GM12864 (cell line): Measurements from ENCODE around the gene GALNT18.

ENCODE experiments used
- DNase-seq: peaks from one replicate; pipeline ENCODE4 v3.0.0-alpha.2; 2011; ENCODE audit warnings: low read depth
- H3K4me3 ChIP-seq: 2 replicates; pipeline ENCODE4 v1.5.1; 2011; ENCODE audit warnings: mild to moderate bottlenecking, low read depth, low read length, control low read depth
- TF ChIP-seq, protein P1 (sequence below): IDR thresholded peaks from 2 replicates; pipeline ENCODE4 v1.5.1; 2011; ENCODE audit warnings: low read depth, mild to moderate bottlenecking, moderate library complexity, low read length, control low read depth, inconsistent platforms; ENCODE audit errors: missing control alignments

GALNT18 gene

DNA sequence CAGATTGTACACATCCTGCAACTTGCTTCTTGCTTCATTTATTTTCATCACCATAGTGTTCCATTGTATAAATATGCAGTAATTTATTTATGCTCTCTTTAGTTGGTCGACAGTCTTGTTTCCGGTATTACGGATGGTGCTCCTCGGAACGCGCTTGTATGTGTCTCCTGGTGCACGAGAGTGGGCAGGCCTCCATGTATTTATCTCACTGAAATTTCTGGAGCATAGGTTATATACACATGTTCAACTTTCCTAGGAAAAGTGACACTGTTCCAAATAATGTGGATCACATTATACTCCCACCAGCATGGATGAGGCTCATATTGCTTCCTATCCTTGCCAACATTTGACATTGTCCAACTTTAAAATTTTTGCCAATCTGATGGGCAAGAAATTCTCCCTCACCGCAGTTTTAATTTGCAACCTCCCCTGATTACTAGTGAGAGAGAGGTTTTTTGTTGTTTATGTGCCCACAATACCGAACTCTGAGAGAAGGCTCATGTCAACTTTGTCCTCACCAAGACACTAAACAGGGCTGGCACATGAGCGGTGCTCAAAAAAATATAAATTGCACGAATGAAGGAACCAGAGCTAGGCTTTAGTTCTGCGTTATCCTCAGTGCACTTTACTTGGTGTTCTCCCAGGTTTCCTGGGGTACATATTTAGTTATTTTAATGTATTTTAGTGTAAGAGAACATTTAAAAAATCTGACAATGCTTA lies 272.5 kb downstream of the GALNT18 start:
- no peak overlapping the region for H3K4me3 ChIP-seq
- DNase-seq, result no peak
- TF ChIP-seq, protein P1, sequence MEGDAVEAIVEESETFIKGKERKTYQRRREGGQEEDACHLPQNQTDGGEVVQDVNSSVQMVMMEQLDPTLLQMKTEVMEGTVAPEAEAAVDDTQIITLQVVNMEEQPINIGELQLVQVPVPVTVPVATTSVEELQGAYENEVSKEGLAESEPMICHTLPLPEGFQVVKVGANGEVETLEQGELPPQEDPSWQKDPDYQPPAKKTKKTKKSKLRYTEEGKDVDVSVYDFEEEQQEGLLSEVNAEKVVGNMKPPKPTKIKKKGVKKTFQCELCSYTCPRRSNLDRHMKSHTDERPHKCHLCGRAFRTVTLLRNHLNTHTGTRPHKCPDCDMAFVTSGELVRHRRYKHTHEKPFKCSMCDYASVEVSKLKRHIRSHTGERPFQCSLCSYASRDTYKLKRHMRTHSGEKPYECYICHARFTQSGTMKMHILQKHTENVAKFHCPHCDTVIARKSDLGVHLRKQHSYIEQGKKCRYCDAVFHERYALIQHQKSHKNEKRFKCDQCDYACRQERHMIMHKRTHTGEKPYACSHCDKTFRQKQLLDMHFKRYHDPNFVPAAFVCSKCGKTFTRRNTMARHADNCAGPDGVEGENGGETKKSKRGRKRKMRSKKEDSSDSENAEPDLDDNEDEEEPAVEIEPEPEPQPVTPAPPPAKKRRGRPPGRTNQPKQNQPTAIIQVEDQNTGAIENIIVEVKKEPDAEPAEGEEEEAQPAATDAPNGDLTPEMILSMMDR, result no peak

DNA sequence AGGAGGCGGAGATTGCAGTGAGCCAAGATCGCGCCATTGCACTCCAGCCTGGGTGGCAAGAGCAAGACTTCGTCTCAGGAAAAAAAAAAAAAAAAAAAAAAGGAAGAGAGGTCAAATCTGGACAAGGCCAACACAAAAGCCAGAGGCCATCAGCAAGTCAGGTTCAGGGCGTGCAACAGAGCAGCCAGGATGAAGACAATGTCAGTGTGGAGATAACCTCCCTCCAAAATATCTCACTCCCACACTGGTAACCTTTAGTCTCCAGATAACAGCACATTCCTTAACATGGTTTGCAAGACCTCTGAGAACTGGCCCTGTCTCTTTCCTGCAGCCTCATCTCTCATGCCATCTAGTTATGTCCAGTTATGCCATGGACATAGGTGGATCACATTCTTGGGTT lies 273.5 kb downstream of the GALNT18 start:
- no peak for DNase-seq
- TF ChIP-seq, protein P1, result no peak
- no peak overlapping the region for H3K4me3 ChIP-seq

DNA sequence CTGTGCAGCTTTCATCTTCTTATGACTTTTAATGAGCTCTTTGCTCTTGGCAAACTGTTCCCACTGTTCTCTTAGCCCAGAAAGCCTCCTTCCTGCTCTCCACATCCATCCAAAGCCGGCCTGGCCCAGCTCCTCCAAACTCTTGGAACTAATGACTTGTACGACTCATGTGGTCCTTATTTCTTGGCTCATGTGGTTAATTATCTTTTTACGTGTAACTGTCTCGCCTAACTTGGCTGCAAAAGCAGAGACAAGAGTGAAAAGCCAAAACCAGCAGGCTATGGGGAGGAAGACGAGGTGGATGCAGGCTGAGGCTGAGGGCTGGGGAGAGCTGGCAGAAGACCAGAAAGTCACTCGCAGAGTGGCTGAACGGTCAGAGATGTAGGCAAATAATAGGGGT lies 274.2 kb downstream of the GALNT18 start:
- no peak for DNase-seq
- H3K4me3 ChIP-seq, result no peak overlapping the region
- TF ChIP-seq, protein P1, result no peak

DNA sequence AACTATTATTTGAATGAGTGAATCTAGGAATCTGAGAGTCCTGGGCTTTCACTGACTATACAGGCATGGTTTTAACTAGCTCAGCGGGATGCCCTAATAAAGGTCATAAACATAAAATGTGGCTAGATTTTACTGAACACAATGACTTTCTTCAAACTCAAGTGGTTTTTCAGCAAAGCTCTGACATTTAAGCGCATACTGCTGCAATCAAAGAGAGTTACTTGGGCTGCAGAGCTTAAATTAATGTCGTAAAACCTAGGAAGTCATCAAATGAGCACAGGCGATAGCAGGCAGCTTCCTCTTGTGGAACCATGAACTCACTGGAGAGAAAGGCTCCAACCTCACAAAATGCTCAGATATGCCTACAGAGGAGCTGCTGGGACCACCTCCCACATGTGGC lies 275.5 kb downstream of the GALNT18 start:
- DNase-seq, result no peak
- TF ChIP-seq, protein P1, result no peak
- H3K4me3 ChIP-seq, result no peak overlapping the region

DNA sequence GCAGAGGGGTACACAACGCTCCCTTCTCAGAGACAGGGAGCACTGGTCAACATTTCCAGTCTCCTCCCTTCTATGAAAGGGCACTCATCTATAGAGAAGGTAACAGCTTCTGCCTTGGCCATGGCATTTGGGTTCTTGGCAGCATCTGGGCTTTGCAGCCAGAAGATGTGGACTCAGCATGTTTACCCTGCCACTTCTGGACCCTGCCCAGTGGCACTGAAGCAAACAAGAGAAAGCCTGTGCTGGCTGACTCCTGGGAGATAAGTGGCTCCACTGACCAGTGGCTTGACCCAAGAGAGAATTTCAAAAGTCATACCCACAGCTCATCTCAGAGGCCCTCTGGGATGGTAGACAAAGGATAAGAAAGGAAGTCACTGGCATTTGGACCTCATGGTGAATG lies 276.7 kb downstream of the GALNT18 start:
- TF ChIP-seq, protein P1, result no peak
- H3K4me3 ChIP-seq, result no peak overlapping the region
- no peak for DNase-seq

DNA sequence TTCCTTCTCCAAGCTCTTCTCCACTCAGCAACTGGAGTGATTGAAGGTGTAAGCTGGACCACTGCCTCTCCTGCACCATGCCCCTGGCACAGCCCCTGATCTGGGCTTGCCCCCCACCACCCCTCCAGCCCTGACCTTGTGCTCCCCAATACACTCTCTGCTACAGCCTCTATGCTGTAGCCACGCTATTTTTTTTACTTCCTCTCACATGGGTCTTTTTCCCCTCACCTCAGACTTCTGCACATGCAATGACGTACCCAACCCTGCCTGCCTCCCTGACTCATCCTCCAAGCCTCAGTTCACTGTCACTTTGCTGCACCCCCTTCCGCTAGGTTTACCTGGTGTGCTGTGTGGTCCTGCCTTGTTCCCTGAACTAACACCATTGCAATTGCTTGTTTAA lies 277.8 kb downstream of the GALNT18 start:
- TF ChIP-seq, protein P1, result no peak
- DNase-seq, result no peak
- H3K4me3 ChIP-seq, result no peak overlapping the region

DNA sequence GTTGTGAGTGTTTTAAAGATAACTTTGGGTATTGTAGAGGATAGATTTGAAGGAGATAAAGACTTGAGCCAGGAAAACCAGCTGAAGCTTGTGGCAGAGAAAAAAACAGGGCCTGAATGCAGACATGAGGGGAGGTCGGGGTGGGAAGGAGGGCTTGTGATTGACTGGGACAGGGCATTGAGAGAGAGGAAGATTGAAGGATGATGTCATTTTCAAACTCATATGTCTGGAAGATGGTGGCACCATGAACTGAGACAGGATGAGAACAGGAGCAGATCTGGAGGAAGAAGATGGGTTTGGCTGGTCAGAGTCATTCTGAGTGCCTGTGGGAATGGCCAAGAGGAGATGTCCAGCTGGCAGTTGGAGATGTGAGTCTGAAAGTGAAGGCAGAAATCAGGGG lies 283.5 kb downstream of the GALNT18 start:
- DNase-seq, result no peak
- H3K4me3 ChIP-seq, result no peak overlapping the region
- TF ChIP-seq, protein P1, result no peak
